GM12891 (cell line): Measurements from ENCODE around the gene SIK3.

ENCODE experiments used
- POLR2AphosphoS5 ChIP-seq: IDR thresholded peaks from 2 replicates; pipeline ENCODE4 v1.6.1; 2011; ENCODE audit warnings: low read depth, low read length, control low read depth
- TAF1 ChIP-seq: IDR thresholded peaks from 2 replicates; pipeline ENCODE4 v1.6.1; 2011; ENCODE audit warnings: low read depth, low read length, control low read depth

GRCh38 chr11:117054382-117054781, 43.8 kb downstream of the SIK3 start:
- TF ChIP-seq POLR2AphosphoS5 (no peak), TAF1 (no peak)
